Measurements from ENCODE around the gene MLXIP. TPM values are rescaled to one million over a fixed set of nuclear protein-coding genes. Genes with fewer than 3 reads are reported as not detected.
"Not testable (repeated sequence)": the region's sequence is repeated elsewhere in the genome, so short reads cannot be mapped to it uniquely, and the experiment has no call there.

The MLXIP gene
- polyA plus RNA-seq, 3 donors, result 20.8 to 33.2 (median 30.7) TPM

GRCh38 chr12:122105496-122105895 is 26.9 kb downstream of the MLXIP start:
- 56 to 71% (median 66%) methylated on average over 11 of the region's 11 CpGs for WGBS, 3 donors
- not testable (repeated sequence) for H3K27ac ChIP-seq (ENCODE audit: low read depth, low read length)

GRCh38 chr12:122106843-122107242 is 28.3 kb downstream of the MLXIP start:
- H3K27ac ChIP-seq (ENCODE audit: low read depth, low read length), result no peak overlapping the region
- 41 to 84% (median 79%) methylated on average over 8 of the region's 8 CpGs for WGBS, 3 donors

DNA sequence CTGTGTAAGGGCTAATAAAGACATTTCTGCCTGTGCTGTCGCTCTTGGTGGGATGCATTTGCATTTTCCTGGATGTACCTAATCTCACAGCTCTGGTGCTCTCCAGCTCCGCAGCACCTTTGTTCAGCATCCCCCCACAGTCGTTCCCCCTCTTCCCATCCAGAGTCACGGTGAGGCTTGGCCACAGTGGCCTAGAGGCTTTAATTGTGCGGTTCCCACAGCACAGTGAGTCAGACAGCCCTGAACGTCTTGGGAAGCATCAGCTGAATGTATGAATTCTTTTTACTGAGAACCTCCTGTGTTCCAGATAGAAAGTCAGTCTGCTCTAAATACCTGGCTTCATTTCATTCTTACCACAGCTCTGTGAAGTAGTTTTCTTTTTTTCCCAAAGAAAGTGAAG is 28.7 kb downstream of the MLXIP start:
- no peak overlapping the region for H3K27ac ChIP-seq (ENCODE audit: low read depth, low read length)
- 52 to 83% (median 75%) methylated on average over 6 of the region's 6 CpGs for WGBS, 3 donors

DNA sequence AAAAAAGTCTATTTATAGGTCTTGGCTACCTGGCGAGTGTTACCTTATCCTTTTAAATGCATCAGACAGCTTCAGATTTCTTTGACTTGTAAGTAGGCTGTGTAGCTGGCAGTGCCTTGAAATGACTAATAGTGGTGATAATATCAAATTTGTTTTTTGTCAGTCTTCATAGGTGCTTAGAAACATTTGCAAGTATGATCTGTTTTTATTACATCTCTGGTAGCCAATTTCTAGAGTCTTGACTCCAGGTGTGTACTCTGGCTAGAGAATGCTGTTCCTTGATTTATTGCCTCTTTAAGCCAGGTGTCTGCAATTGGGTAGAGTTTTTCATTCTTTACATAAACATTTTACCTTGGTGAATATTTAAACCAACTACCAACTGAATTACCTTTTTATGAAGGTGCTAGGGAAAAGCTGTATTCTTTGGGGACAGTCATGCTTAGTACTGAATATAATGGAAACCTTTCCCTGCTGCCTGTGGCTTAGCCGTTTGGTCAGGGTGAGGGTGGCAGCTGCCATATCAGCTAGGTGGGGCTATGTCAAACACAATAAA is 32.6 kb downstream of the MLXIP start:
- H3K27ac ChIP-seq (ENCODE audit: low read depth, low read length), result no peak overlapping the region
- 25 to 78% (median 70%) methylated on average over 2 of the region's 2 CpGs for WGBS, 3 donors

GRCh38 chr12:122116707-122117535 is 38.4 kb downstream of the MLXIP start:
- 60 to 91% (median 81%) methylated on average over 16 of the region's 16 CpGs for WGBS, 3 donors
- H3K27ac ChIP-seq (ENCODE audit: low read depth, low read length), result no peak overlapping the region

DNA sequence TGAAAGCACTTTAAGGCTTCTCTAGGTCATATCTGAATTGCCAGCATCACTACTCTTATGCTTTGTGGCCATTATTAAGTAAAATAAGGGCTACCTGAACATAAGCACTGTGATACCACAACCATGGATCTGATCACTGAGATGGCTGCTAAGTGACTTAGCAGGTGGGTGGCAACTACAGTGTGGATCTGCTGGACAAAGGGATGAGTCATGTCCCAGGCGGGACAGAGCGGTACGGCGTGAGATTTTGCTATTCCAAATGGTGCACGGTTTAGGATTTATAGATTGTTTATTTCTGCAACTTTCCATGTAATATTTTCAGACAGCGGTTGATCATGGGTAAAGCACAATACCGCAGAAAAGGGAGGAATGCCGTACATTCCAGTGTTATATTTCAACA is 39.4 kb downstream of the MLXIP start:
- no peak overlapping the region for H3K27ac ChIP-seq (ENCODE audit: low read depth, low read length)
- WGBS, 3 donors, result 80 to 89% (median 87%) methylated on average over 8 of the region's 8 CpGs

DNA sequence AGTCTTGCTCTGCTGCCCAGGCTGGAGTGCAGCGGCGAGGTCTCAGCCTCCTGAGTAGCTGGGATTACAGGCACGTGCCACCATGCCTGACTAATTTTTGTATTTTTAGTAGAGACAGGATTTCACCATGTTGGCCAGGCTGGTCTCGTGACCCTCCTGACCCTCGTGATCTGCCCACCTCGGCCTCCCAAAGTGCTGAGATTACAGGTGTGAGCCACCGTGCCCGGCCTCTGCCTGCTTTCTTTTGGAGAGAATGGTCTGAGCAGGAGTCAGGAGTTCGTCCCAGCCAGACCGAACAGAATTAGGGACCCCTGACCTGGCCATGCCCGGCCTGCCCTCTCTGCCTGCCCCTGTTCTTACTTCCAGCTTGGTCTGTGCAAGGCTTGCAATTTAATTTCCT is 42.8 kb downstream of the MLXIP start:
- H3K27ac ChIP-seq (ENCODE audit: low read depth, low read length), result not testable (repeated sequence)
- 87 to 90% (median 89%) methylated on average over 11 of the region's 11 CpGs for WGBS, 3 donors

- 54 to 75% (median 69%) methylated on average over 6 of the region's 6 CpGs for WGBS, 3 donors
- no peak overlapping the region for H3K27ac ChIP-seq (ENCODE audit: low read depth, low read length)
Measured at GRCh38 chr12:122121745-122122144, 43.2 kb downstream of the MLXIP start.

- H3K27ac ChIP-seq (ENCODE audit: low read depth, low read length), result no peak overlapping the region
- WGBS, 3 donors, result 16 to 23% (median 20%) methylated on average over 22 of the region's 22 CpGs
Measured at GRCh38 chr12:122123051-122123760, 44.6 kb downstream of the MLXIP start.

GRCh38 chr12:122123761-122124145 is 45.2 kb downstream of the MLXIP start:
- 79 to 85% (median 85%) methylated on average over 8 to 9 of the region's 9 CpGs for WGBS, 3 donors
- no peak overlapping the region for H3K27ac ChIP-seq (ENCODE audit: low read depth, low read length)

GRCh38 chr12:122124370-122124769 is 45.8 kb downstream of the MLXIP start:
- WGBS, 3 donors, result 75 to 90% (median 81%) methylated on average over 10 to 14 of the region's 14 CpGs
- H3K27ac ChIP-seq (ENCODE audit: low read depth, low read length), result no peak overlapping the region

DNA sequence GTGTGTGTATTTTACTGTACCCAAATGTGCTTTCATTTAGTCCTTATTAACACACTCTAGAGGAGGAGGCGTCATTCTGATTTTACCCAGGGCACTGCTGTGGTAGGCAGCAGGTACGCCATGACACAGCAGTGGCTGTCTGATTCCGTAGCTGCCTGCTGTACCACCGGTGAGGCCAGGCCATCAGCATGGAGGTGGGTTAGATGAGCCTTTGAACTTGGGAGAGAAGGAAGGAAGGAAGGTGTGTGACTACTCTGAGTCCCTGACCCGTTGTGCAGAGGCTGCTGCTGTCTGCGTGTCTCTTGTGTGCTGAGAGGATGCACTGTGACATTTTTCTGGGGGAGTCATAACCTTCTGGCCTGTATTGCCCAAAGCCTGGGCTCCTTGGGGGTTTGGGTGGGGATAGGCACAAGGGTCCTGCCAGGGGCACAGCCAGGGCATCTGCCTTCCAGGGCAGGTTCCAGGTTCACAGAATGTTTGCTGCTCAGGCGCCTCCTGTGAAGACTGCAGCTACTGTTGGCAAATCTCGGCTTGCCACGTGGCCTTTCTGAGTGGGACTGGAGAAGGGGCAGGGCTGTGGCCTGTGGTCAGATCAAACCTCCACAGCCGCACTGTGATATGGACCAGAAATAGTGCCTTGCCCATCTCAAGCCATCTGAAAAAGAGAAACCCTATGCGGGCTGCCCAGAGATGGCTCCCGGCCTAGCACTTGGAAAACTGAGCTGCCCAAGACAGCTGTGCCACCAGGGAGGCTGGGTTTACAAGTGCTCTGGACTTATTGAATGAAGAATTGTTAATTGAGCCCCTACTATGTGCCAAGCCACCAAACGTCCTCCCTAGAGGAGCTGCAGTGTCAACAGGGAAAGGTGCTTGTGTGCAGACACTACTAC is 47.1 kb downstream of the MLXIP start:
- no peak overlapping the region for H3K27ac ChIP-seq (ENCODE audit: low read depth, low read length)
- WGBS, 3 donors, result 69 to 79% (median 74%) methylated on average over 13 of the region's 13 CpGs

DNA sequence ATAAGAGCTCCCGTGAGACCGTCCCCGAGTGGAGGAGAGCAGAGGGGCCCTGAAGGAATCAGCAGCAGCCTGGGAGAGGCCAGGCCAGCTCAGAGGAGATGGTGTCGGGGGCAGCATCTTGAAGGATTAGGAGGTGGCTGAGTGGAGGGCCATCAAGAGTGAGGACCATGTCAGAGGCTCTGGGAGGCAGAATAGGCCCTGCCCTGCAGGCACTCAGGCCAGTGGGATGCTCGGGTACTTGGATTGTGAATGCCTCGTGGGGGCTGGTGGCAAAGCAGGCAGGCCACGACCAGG is 47.7 kb downstream of the MLXIP start:
- H3K27ac ChIP-seq (ENCODE audit: low read depth, low read length), result no peak overlapping the region
- WGBS, 3 donors, result 74 to 82% (median 75%) methylated on average over 7 of the region's 7 CpGs

GRCh38 chr12:122126713-122127597 is 48.4 kb downstream of the MLXIP start:
- 73 to 89% (median 82%) methylated on average over 15 of the region's 15 CpGs for WGBS, 3 donors

DNA sequence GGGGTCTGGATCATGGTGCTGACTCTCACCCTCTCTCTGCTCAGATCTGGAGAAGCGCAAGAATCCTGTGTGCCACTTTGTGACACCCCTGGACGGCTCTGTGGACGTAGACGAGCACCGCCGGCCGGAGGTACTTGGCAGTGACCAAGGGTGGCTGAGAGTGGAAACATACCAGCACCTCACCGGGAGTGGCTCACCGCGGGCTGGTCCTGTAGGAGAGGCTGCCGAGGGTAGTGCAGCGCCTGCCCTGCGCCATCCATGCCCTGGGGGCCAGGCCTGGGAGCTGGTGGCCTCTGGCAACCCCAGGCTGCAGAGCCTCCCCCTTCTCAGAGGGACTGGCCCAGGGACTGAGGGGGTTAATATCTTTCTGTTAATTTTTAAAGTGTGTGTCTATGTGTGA is 49.3 kb downstream of the MLXIP start:
- 86 to 92% (median 88%) methylated on average over 12 to 13 of the region's 13 CpGs for WGBS, 3 donors
- H3K27ac ChIP-seq (ENCODE audit: low read depth, low read length), result no peak overlapping the region

More at GRCh38 chr12:122126713-122127597, 48.4 kb downstream of the MLXIP start:
- no peak overlapping the region for H3K27ac ChIP-seq (ENCODE audit: low read depth, low read length)

- 78 to 89% (median 83%) methylated on average over 5 of the region's 5 CpGs for WGBS, 3 donors
- H3K27ac ChIP-seq (ENCODE audit: low read depth, low read length), result no peak overlapping the region
Measured at GRCh38 chr12:122128481-122128880, 49.9 kb downstream of the MLXIP start.

DNA sequence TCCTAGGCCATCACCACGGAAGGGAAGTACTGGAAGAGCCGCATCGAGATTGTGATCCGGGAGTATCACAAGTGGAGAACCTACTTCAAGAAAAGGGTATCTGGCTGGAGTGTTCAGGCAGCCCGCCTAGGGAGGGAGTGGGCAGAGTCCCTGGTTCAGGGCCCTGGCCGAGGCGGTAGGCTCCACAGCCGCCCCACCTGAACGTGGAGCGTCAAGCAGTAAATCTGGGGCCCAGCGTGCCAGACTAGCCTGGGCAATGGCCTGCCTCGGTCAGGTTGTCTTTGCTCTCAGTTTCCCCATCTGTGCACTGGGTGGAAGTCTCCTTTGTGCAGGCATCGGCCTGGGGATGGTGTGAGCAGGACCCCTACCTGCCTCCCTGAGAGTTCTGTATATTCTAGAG is 50.6 kb downstream of the MLXIP start:
- WGBS, 3 donors, result 92 to 96% (median 95%) methylated on average over 13 of the region's 13 CpGs
- no peak overlapping the region for H3K27ac ChIP-seq (ENCODE audit: low read depth, low read length)

- 86 to 94% (median 89%) methylated on average over 17 of the region's 17 CpGs for WGBS, 3 donors
- H3K27ac ChIP-seq (ENCODE audit: low read depth, low read length), result no peak overlapping the region
Measured at GRCh38 chr12:122130150-122130549, 51.6 kb downstream of the MLXIP start.

All from adipose tissue (tissue), 3 donors.